Keratinocyte (primary cell): Measurements from ENCODE around the gene MAPK8.

Source experiments
- EZH2 ChIP-seq: IDR thresholded peaks from one replicate; pipeline ENCODE4 v1.6.1; 2012; ENCODE audit warnings: inconsistent platforms, mild to moderate bottlenecking, low read length, moderate library complexity
- TF ChIP-seq, protein P1 (sequence below), 3 experiments: IDR thresholded peaks in 1 of 3; conservative IDR thresholded peaks in 1 of 3; optimal IDR thresholded peaks in 1 of 3; 2 replicates in 2 of 3; 3 replicates in 1 of 3; pipeline versions ENCODE3 to v1.5.1; 2011; ENCODE audit warnings: low read length in 3 of 3, mild to moderate bottlenecking in 3 of 3, moderate library complexity in 2 of 3, control low read depth in 1 of 3, inconsistent platforms in 1 of 3; ENCODE audit not compliant: insufficient read depth in 2 of 3; ENCODE audit errors: extremely low read depth in 1 of 3

GRCh38 chr10:48439031-48439430 lies 132.6 kb downstream of the MAPK8 start:
- TF ChIP-seq, protein P1, sequence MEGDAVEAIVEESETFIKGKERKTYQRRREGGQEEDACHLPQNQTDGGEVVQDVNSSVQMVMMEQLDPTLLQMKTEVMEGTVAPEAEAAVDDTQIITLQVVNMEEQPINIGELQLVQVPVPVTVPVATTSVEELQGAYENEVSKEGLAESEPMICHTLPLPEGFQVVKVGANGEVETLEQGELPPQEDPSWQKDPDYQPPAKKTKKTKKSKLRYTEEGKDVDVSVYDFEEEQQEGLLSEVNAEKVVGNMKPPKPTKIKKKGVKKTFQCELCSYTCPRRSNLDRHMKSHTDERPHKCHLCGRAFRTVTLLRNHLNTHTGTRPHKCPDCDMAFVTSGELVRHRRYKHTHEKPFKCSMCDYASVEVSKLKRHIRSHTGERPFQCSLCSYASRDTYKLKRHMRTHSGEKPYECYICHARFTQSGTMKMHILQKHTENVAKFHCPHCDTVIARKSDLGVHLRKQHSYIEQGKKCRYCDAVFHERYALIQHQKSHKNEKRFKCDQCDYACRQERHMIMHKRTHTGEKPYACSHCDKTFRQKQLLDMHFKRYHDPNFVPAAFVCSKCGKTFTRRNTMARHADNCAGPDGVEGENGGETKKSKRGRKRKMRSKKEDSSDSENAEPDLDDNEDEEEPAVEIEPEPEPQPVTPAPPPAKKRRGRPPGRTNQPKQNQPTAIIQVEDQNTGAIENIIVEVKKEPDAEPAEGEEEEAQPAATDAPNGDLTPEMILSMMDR (optimal IDR thresholded peaks at IDR 0.05 in 1 of 3, IDR thresholded peaks at IDR 0.05 in 1 of 3, conservative IDR thresholded peaks at IDR 0.05 in 1 of 3; ENCODE audit: extremely low read depth in 1 of 3, insufficient read depth in 2 of 3, low read length in 3 of 3): no peak
- TF ChIP-seq EZH2: no peak
